DOHH2 (cell line): ENCODE measurements around the gene C3orf52.

Experiments used
- CTCF ChIP-seq: fragments of 200-600 bp; sonication (generic); IDR thresholded peaks from one replicate; pipeline ENCODE4 v1.5.1; 2014; ENCODE audit warnings: antibody characterized with exemption, mild to moderate bottlenecking, low read depth, low read length; ENCODE audit not compliant: poor library complexity, severe bottlenecking
- EZH2phosphoT487 ChIP-seq: fragments of 200-600 bp; sonication (generic); IDR thresholded peaks from 2 replicates; pipeline ENCODE4 v1.6.1; 2017; ENCODE audit warnings: borderline replicate concordance, mild to moderate bottlenecking, antibody characterized with exemption, low read length, moderate library complexity, mixed read lengths

- TF ChIP-seq CTCF (no peak), EZH2phosphoT487 (no peak)
Measured at GRCh38 chr3:112074616-112075497, 11.3 kb upstream of the C3orf52 start.
